Adipocyte (in vitro differentiated cells): ENCODE data around the gene PRR36.
A peak's percentile ranks its signal among the peaks of the same experiment; 100 is the strongest.

Source experiments
- DNase-seq: peaks from one replicate; pipeline ENCODE4 v3.0.0-alpha.2; 2015; ENCODE audit warnings: low read depth
- H3K27me3 ChIP-seq: replicated peaks from 2 replicates; pipeline ENCODE4 v1.7.0; 2013; ENCODE audit warnings: mild to moderate bottlenecking, low read length, moderate library complexity; ENCODE audit not compliant: control insufficient read depth, insufficient read depth
- H3K36me3 ChIP-seq: 2 replicates; pipeline ENCODE4 v1.7.0; 2013; ENCODE audit warnings: low read length, mild to moderate bottlenecking, moderate library complexity; ENCODE audit not compliant: control insufficient read depth, insufficient read depth, severe bottlenecking
- H3K4me1 ChIP-seq: 2 replicates; pipeline ENCODE4 v1.7.0; 2013; ENCODE audit warnings: mild to moderate bottlenecking, low read length, moderate library complexity; ENCODE audit not compliant: control insufficient read depth, insufficient read depth
- H3K4me3 ChIP-seq: 2 replicates; pipeline ENCODE4 v1.7.0; 2013; ENCODE audit warnings: mild to moderate bottlenecking, low read length, moderate library complexity
- H3K9ac ChIP-seq: 2 replicates; pipeline ENCODE4 v1.7.0; 2013; ENCODE audit warnings: mild to moderate bottlenecking, low read length, moderate library complexity
- H3K9me3 ChIP-seq: 2 replicates; pipeline ENCODE4 v1.7.0; 2013; ENCODE audit warnings: mild to moderate bottlenecking, low read length, moderate library complexity; ENCODE audit not compliant: control insufficient read depth

Gene PRR36

GRCh38 chr19:7830823-7831222 lies 43.4 kb downstream of the PRR36 start:
- Histone ChIP-seq H3K4me3 (peak overlapping the region; percentile 79), H3K9ac (peak overlapping the region; percentile 74), H3K27me3 (no peaks in the 10 kb centered on the region), H3K36me3 (no peaks in the 10 kb centered on the region), H3K9me3 (no peaks in the 10 kb centered on the region), H3K4me1 (peaks cover 34% of the 10 kb centered on the region)
- no peak for DNase-seq

- H3K9ac ChIP-seq: peak overlapping the region; percentile 74
- H3K4me1 ChIP-seq: peaks cover 34% of the 10 kb centered on the region
- no peaks in the 10 kb centered on the region for H3K27me3 ChIP-seq
- no peaks in the 10 kb centered on the region for H3K9me3 ChIP-seq
- no peaks in the 10 kb centered on the region for H3K36me3 ChIP-seq
- DNase-seq: no peak
- H3K4me3 ChIP-seq: peak overlapping the region; percentile 79
Measured at GRCh38 chr19:7830272-7830771, 43.9 kb downstream of the PRR36 start.

GRCh38 chr19:7829561-7830271 lies 44.5 kb downstream of the PRR36 start, which contains the start of gene EVI5L:
Gene EVI5L, plus strand, starts transcription at chr19:7830218. Its CDS starts 16,325 bp downstream, at chr19:7846543.
- H3K9me3 ChIP-seq: no peaks in the 10 kb centered on the region
- H3K4me1 ChIP-seq: peaks cover 34% of the 10 kb centered on the region
- no peaks in the 10 kb centered on the region for H3K36me3 ChIP-seq
- DNase-seq: peak; percentile 99
- H3K9ac ChIP-seq: peak within 1 kb of the TSS; percentile 74
- no peaks in the 10 kb centered on the region for H3K27me3 ChIP-seq
- peak within 1 kb of the TSS; percentile 79 for H3K4me3 ChIP-seq

GRCh38 chr19:7829166-7829520 lies 45.0 kb downstream of the PRR36 start:
- Histone ChIP-seq H3K36me3 (no peaks in the 10 kb centered on the region), H3K9me3 (no peaks in the 10 kb centered on the region), H3K9ac (no peak overlapping the region), H3K27me3 (no peaks in the 10 kb centered on the region), H3K4me1 (peaks cover 34% of the 10 kb centered on the region), H3K4me3 (peak overlapping the region; percentile 66)
- DNase-seq: no peak

- Histone ChIP-seq H3K27me3 (peaks cover 20% of the 10 kb centered on the region), H3K36me3 (no peaks in the 10 kb centered on the region), H3K4me1 (no peaks in the 10 kb centered on the region), H3K4me3 (no peak overlapping the region), H3K9me3 (peaks cover 4% of the 10 kb centered on the region), H3K9ac (no peak overlapping the region)
- no peak for DNase-seq
Measured at GRCh38 chr19:7823686-7824301, 50.4 kb downstream of the PRR36 start.

- no peaks in the 10 kb centered on the region for H3K4me1 ChIP-seq
Measured at GRCh38 chr19:7822910-7823515, 51.2 kb downstream of the PRR36 start.

GRCh38 chr19:7820588-7820987 lies 53.6 kb downstream of the PRR36 start:
- Histone ChIP-seq H3K4me1 (no peaks in the 10 kb centered on the region), H3K27me3 (peaks cover 26% of the 10 kb centered on the region), H3K36me3 (no peaks in the 10 kb centered on the region), H3K9me3 (peaks cover 21% of the 10 kb centered on the region), H3K9ac (no peak overlapping the region), H3K4me3 (no peak overlapping the region)
- DNase-seq: no peak

More at GRCh38 chr19:7822910-7823515, 51.2 kb downstream of the PRR36 start:
- no peak for DNase-seq
- Histone ChIP-seq H3K4me3 (no peak overlapping the region), H3K9me3 (peaks cover 9% of the 10 kb centered on the region), H3K27me3 (peaks cover 20% of the 10 kb centered on the region), H3K9ac (no peak overlapping the region), H3K36me3 (no peaks in the 10 kb centered on the region)

GRCh38 chr19:7819337-7819736 lies 54.9 kb downstream of the PRR36 start:
- Histone ChIP-seq H3K27me3 (peaks cover 34% of the 10 kb centered on the region), H3K9ac (no peak overlapping the region), H3K36me3 (no peaks in the 10 kb centered on the region), H3K4me1 (no peaks in the 10 kb centered on the region), H3K4me3 (no peak overlapping the region), H3K9me3 (peaks cover 21% of the 10 kb centered on the region)
- DNase-seq: no peak

- Histone ChIP-seq H3K9me3 (peaks cover 21% of the 10 kb centered on the region), H3K4me3 (no peak overlapping the region), H3K9ac (no peak overlapping the region), H3K27me3 (peaks cover 34% of the 10 kb centered on the region), H3K4me1 (no peaks in the 10 kb centered on the region), H3K36me3 (no peaks in the 10 kb centered on the region)
- DNase-seq: no peak
Measured at GRCh38 chr19:7818806-7819205, 55.4 kb downstream of the PRR36 start.
